Spleen (tissue), 11 donors: ENCODE measurements around the gene SERAC1. TPM values are rescaled to one million over a fixed set of nuclear protein-coding genes. Genes with fewer than 3 reads are reported as not detected.

Experiments used
- DNase-seq: peaks from one replicate; pipeline ENCODE4 v3.0.0-alpha.2; 2020
- H3K27ac ChIP-seq, 8 donors: fragments of 200-600 bp; sonication (generic) in 7 of 8; 1 replicate in 4 of 8; 2 replicates in 4 of 8; pipeline versions ENCODE4 v1.5.0 to v1.8.0; 2016 to 2021; ENCODE audit warnings: inconsistent platforms in 4 of 8, mild to moderate bottlenecking in 4 of 8, moderate library complexity in 1 of 8
- H3K27me3 ChIP-seq, 7 donors: fragments of 200-600 bp; sonication (generic) in 6 of 7; replicated peaks in 1 of 7; 1 replicate in 4 of 7; 2 replicates in 3 of 7; pipeline versions ENCODE4 v1.5.0 to v1.8.0; 2016 to 2021; ENCODE audit warnings: inconsistent platforms in 3 of 7, mild to moderate bottlenecking in 1 of 7
- H3K36me3 ChIP-seq, 6 donors: fragments of 200-600 bp; sonication (generic) in 5 of 6; 1 replicate in 4 of 6; 2 replicates in 2 of 6; pipeline versions ENCODE4 v1.5.0 to v1.8.0; 2016 to 2021; ENCODE audit warnings: inconsistent platforms in 2 of 6
- H3K4me1 ChIP-seq, 6 donors: fragments of 200-600 bp; sonication (generic) in 5 of 6; 1 replicate in 3 of 6; 2 replicates in 3 of 6; pipeline versions ENCODE4 v1.5.0 to v1.8.0; 2016 to 2021; ENCODE audit warnings: inconsistent platforms in 3 of 6
- H3K4me3 ChIP-seq, 8 donors: fragments of 200-600 bp; sonication (generic) in 7 of 8; 1 replicate in 4 of 8; 2 replicates in 4 of 8; pipeline versions ENCODE4 v1.5.0 to v1.8.0; 2016 to 2021; ENCODE audit warnings: inconsistent platforms in 4 of 8, mild to moderate bottlenecking in 4 of 8, moderate library complexity in 2 of 8
- H3K9me3 ChIP-seq, 8 donors: fragments of 200-600 bp; sonication (generic) in 7 of 8; 1 replicate in 4 of 8; 2 replicates in 4 of 8; pipeline versions ENCODE4 v1.5.0 to v1.8.0; 2016 to 2021; ENCODE audit warnings: inconsistent platforms in 4 of 8
- POLR2A ChIP-seq, 3 donors: fragments of 450-650 bp; IDR thresholded peaks; one replicate each; pipeline ENCODE4 v1.5.1; 2017; ENCODE audit warnings: antibody characterized with exemption in 3 of 3, mild to moderate bottlenecking in 1 of 3
- POLR2AphosphoS5 ChIP-seq, 3 donors: sonication (generic); formaldehyde crosslinking; IDR thresholded peaks; one replicate each; pipeline ENCODE4 v1.5.1; 2017; ENCODE audit warnings: antibody characterized with exemption in 3 of 3
- WGBS, 5 donors: extraction: QIAGEN DNeasy Blood & Tissue Kit in 3 of 5; methylation state at CpG; one replicate each; pipeline versions ENCODE4 v1.1.5 to v1.1.7; 2013 to 2018; 5-methylcytosine and 5-hydroxymethylcytosine counted together
- intact Hi-C: fragments of 100-400 bp; cut with DNase I; formaldehyde crosslinking; loops from one replicate; pipeline ENCODE4 v1.15.0; 2023; ENCODE audit warnings: low total_unique reads
- polyA plus RNA-seq, 3 donors: library from polyadenylated mRNA; stranded (reverse); fragments of 200-250 nt; gene quantifications; one replicate each; pipeline ENCODE4 v1.2.1, GENCODE V29; 2013
- total RNA-seq, 7 donors: library from RNA; depleted of rRNA in 3 of 7; stranded (reverse); fragments of >200 nt in 3 of 7; fragmentation: NEBNext Ultra II Directional in 4 of 7; extraction: Animal tissue kit (Norgen Biotek cat#: 25700) in 4 of 7; gene quantifications; one replicate each; pipeline versions ENCODE4 v1.1.0 to v1.2.1, GENCODE V29; 2016 to 2021
- TF ChIP-seq, protein P1 (sequence below), 11 experiments: fragments of 200-600 bp in 7 of 11; fragments of 450-650 bp in 4 of 11; sonication (generic) in 4 of 11; IDR thresholded peaks in 8 of 11; conservative IDR thresholded peaks in 3 of 11; 1 replicate in 7 of 11; 2 replicates in 4 of 11; pipeline versions ENCODE4 v1.4.0 to v1.8.0; 2016 to 2021; ENCODE audit warnings: antibody characterized with exemption in 11 of 11, inconsistent platforms in 4 of 11, mild to moderate bottlenecking in 1 of 11
- donor health status: healthy with polysubstance abuse.
- donor health status: DM: no; HTN: no; CAD: no; lungs with moderate emphysema.
- donor health status: DM: no; HTN: no; CAD: no.
- donor health status: Bipolar disorder and iron deficiency.
- donor health status: healthy.
- donor health status: DM: no; HTN: no; CAD: no.
- donor health status: DM: yes; HTN: yes; CAD: no.

The SERAC1 gene
- total and polyA plus RNA-seq, 10 donors = 1.6 to 12.3 (median 5.7) TPM

DNA sequence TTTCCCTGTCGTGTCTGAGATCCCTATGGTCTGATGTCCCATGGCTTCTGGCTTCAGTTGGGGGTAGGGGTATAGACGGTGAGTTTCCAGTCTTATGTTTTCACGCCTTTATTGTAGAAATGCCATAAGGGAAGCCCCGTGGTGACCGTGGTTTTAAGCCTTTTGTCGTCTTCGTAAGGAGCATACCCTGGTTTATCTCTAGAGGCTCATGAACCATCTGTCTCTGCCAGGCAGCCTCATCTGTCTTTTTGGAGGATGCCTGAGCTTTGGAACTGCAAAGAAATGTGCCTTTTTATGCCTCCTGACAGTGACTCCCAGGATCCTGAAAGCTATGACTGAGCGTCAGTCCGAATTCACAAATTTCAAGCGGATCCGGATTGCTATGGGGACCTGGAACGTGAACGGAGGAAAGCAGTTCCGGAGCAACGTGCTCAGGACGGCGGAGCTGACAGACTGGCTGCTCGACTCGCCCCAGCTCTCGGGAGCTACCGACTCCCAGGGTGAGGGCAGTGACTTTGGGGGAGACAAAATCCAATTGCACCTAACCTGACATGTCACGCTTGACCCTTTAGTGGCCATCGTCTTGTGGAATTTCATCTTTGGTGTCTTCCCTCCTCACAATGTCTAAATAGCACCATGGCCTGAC, 101.8 kb downstream of the SERAC1 start:
- H3K9me3 ChIP-seq = no peaks in the 10 kb centered on the region
- H3K4me1 ChIP-seq = peaks cover 0 to 24% (median 7%) of the 10 kb centered on the region in 6 donors
- WGBS, 5 donors = 87 to 91% (median 89%) methylated on average over 23 of the region's 23 CpGs
- intact Hi-C loops = no loop called here
- no peak overlapping the region for H3K4me3 ChIP-seq
- no peak for TF ChIP-seq POLR2AphosphoS5 (IDR thresholded peaks at IDR 0.05)
- TF ChIP-seq, protein P1, sequence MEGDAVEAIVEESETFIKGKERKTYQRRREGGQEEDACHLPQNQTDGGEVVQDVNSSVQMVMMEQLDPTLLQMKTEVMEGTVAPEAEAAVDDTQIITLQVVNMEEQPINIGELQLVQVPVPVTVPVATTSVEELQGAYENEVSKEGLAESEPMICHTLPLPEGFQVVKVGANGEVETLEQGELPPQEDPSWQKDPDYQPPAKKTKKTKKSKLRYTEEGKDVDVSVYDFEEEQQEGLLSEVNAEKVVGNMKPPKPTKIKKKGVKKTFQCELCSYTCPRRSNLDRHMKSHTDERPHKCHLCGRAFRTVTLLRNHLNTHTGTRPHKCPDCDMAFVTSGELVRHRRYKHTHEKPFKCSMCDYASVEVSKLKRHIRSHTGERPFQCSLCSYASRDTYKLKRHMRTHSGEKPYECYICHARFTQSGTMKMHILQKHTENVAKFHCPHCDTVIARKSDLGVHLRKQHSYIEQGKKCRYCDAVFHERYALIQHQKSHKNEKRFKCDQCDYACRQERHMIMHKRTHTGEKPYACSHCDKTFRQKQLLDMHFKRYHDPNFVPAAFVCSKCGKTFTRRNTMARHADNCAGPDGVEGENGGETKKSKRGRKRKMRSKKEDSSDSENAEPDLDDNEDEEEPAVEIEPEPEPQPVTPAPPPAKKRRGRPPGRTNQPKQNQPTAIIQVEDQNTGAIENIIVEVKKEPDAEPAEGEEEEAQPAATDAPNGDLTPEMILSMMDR (IDR thresholded peaks at IDR 0.05 in 8 of 11, conservative IDR thresholded peaks at IDR 0.05 in 3 of 11) = no peak
- TF ChIP-seq POLR2A (IDR thresholded peaks at IDR 0.05) = no peak
- H3K36me3 ChIP-seq = peaks cover 0 to 100% (median 16%) of the 10 kb centered on the region in 6 donors
- H3K27me3 ChIP-seq = no peaks in the 10 kb centered on the region
- no peak for DNase-seq
- H3K27ac ChIP-seq = no peak overlapping the region

- 87 to 94% (median 91%) methylated on average over 17 to 24 of the region's 24 CpGs for WGBS, 5 donors
- Histone ChIP-seq H3K9me3 (no peaks in the 10 kb centered on the region), H3K27me3 (no peaks in the 10 kb centered on the region), H3K4me3 (no peak overlapping the region), H3K27ac (no peak overlapping the region), H3K4me1 (peaks cover 0 to 33% (median 19%) of the 10 kb centered on the region in 6 donors), H3K36me3 (peaks cover 0 to 94% (median 16%) of the 10 kb centered on the region in 6 donors)
- intact Hi-C loops = no loop called here
- TF ChIP-seq POLR2A (IDR thresholded peaks at IDR 0.05) = no peak
- TF ChIP-seq, protein P1 (IDR thresholded peaks at IDR 0.05 in 8 of 11, conservative IDR thresholded peaks at IDR 0.05 in 3 of 11) = no peak
- TF ChIP-seq POLR2AphosphoS5 (IDR thresholded peaks at IDR 0.05) = peak in 1 of 3 donors; percentile 12
- peak; percentile 56 for DNase-seq
Observed at GRCh38 chr6:158064725-158065251, 103.3 kb downstream of the SERAC1 start.

GRCh38 chr6:158063736-158064135, 104.3 kb downstream of the SERAC1 start:
- H3K4me1 ChIP-seq = peaks cover 0 to 26% (median 18%) of the 10 kb centered on the region in 6 donors
- peak; percentile 41 for DNase-seq
- TF ChIP-seq POLR2AphosphoS5 (IDR thresholded peaks at IDR 0.05) = no peak
- no peak for TF ChIP-seq POLR2A (IDR thresholded peaks at IDR 0.05)
- TF ChIP-seq, protein P1 (IDR thresholded peaks at IDR 0.05 in 8 of 11, conservative IDR thresholded peaks at IDR 0.05 in 3 of 11) = no peak
- 94 to 98% (median 97%) methylated on average over 11 of the region's 11 CpGs for WGBS, 5 donors
- no peak overlapping the region for H3K27ac ChIP-seq
- intact Hi-C loops = no loop called here
- no peak overlapping the region for H3K4me3 ChIP-seq
- H3K36me3 ChIP-seq = peaks cover 0 to 93% (median 16%) of the 10 kb centered on the region in 6 donors
- no peaks in the 10 kb centered on the region for H3K9me3 ChIP-seq
- no peaks in the 10 kb centered on the region for H3K27me3 ChIP-seq

DNA sequence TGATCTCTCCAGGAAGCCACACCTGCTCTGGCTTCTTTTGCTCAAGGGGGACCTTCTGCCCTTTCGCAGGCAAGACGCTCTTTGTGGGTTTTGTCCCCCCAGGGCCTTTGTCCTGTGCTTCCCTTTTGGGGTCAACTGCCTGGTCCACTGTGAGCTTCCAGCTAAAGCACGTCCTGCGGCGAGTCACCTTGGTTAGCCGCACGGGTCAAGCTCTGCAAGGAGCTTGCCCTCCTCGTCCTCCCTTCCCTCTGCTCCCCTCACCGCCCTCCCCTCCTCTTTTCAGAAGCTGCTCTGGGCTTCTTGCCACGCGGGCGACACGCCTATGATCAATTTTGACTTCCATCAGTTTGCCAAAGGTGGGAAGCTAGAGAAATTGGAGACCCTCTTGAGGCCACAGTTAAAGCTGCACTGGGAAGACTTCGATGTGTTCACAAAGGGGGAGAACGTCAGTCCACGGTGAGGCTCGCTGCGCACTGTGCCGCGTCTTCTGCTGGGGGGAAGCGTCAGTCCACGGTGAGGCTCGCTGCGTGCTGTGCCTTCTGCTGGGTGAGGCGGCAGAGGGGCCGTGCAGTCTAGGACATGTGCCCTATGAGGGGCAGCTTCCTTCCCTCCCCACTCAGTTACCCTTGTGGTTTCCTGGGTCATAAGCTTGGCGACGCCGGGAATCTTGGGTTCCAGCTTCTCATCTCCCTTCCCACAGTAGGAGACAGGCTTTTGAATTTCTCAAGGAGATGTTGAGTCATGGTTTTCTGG, 106.2 kb downstream of the SERAC1 start:
- peak in 1 of 3 donors; percentile 8 for TF ChIP-seq POLR2AphosphoS5 (IDR thresholded peaks at IDR 0.05)
- no peak for TF ChIP-seq POLR2A (IDR thresholded peaks at IDR 0.05)
- Histone ChIP-seq H3K27ac (no peak overlapping the region), H3K4me3 (no peak overlapping the region), H3K9me3 (no peaks in the 10 kb centered on the region), H3K4me1 (peaks cover 0 to 34% (median 15%) of the 10 kb centered on the region in 6 donors), H3K27me3 (no peaks in the 10 kb centered on the region), H3K36me3 (peaks cover 0 to 79% (median 16%) of the 10 kb centered on the region in 6 donors)
- 88 to 97% (median 94%) methylated on average over 29 of the region's 29 CpGs for WGBS, 5 donors
- intact Hi-C loops = no loop called here
- DNase-seq = peak; percentile 71
